Ovary (tissue), 9 donors: ENCODE data around the gene PTPN3. TPM values are rescaled to one million over a fixed set of nuclear protein-coding genes. Genes with fewer than 3 reads are reported as not detected.

Source experiments
- DNase-seq, 5 donors: peaks; one replicate each; pipeline ENCODE4 v3.0.0-alpha.2; 2019 to 2020
- H3K27ac ChIP-seq, 2 donors: fragments of 200-600 bp; one replicate each; pipeline versions ENCODE4 v1.5.1 to v1.8.0; 2019 to 2022
- H3K27me3 ChIP-seq: fragments of 200-600 bp; one replicate; pipeline ENCODE4 v1.8.0; 2022
- H3K36me3 ChIP-seq: fragments of 200-600 bp; sonication (generic); one replicate; pipeline ENCODE4 v1.5.1; 2019
- H3K4me1 ChIP-seq: one replicate; pipeline ENCODE4 v1.8.1; 2013; ENCODE audit warnings: mild to moderate bottlenecking, moderate library complexity; ENCODE audit not compliant: insufficient read depth
- H3K4me3 ChIP-seq: fragments of 200-600 bp; sonication (generic); one replicate; pipeline ENCODE4 v1.5.1; 2017
- H3K9me3 ChIP-seq, 2 donors: fragments of 200-600 bp in 1 of 2; sonication (generic) in 1 of 2; one replicate each; pipeline versions ENCODE4 v1.5.1 to v1.8.1; 2013 to 2019; ENCODE audit warnings: mild to moderate bottlenecking in 1 of 2, moderate library complexity in 1 of 2
- EP300 ChIP-seq: sonication (generic); formaldehyde crosslinking; IDR thresholded peaks from one replicate; pipeline ENCODE4 v1.6.1; 2017; ENCODE audit warnings: antibody characterized with exemption
- POLR2A ChIP-seq: fragments of 450-650 bp; IDR thresholded peaks from one replicate; pipeline ENCODE4 v1.6.1; 2017; ENCODE audit warnings: antibody characterized with exemption, mild to moderate bottlenecking, moderate library complexity
- WGBS, 3 donors: extraction: QIAGEN DNeasy Blood & Tissue Kit in 1 of 3; methylation state at CpG; one replicate each; pipeline versions ENCODE4 v1.1.5 to v1.1.7; 2013 to 2017; 5-methylcytosine and 5-hydroxymethylcytosine counted together
- intact Hi-C, 4 donors: fragments of 100-400 bp; cut with DNase I; formaldehyde crosslinking; loops; one replicate each; pipeline versions ENCODE4 v1.11.0 to v1.15.1; 2022 to 2023
- polyA plus RNA-seq, 2 donors: library from polyadenylated mRNA; stranded (reverse); fragments of 200-250 nt in 1 of 2; fragments of 350-450 nt in 1 of 2; fragmentation: Illumina TruSeq in 1 of 2; extraction: RNeasy Lipid Tissue Mini Kit (QIAGEN cat#74804) in 1 of 2; gene quantifications; one replicate each; pipeline ENCODE4 v1.2.3, GENCODE V29; 2013 to 2014
- total RNA-seq, 7 donors: library from RNA; depleted of rRNA in 2 of 7; stranded (reverse); fragments of >200 nt in 2 of 7; fragmentation: NEBNext Ultra II Directional in 3 of 7; extraction: Animal tissue kit (Norgen Biotek cat#: 25700) in 3 of 7; gene quantifications; one replicate each; pipeline versions ENCODE4 v1.1.0 to v1.2.4, GENCODE V29; 2016 to 2023
- TF ChIP-seq, protein P1 (sequence below), 3 donors: fragments of 450-650 bp in 2 of 3; fragments of 200-600 bp in 1 of 3; IDR thresholded peaks; one replicate each; pipeline versions ENCODE4 v1.5.1 to v1.8.0; 2016 to 2022; ENCODE audit warnings: antibody characterized with exemption in 3 of 3, mild to moderate bottlenecking in 1 of 3
- donor health status: DM: no; HTN: no; CAD: no; lungs with moderate emphysema.
- donor health status: DM: no; HTN: no; CAD: no.
- donor health status: Bipolar disorder and iron deficiency.
- donor health status: DM: yes; HTN: yes; CAD: no.
- donor health status: DM: no; HTN: no; CAD: no.
- donor health status: DM: yes; HTN: yes; CAD: no.

Gene PTPN3
- total and polyA plus RNA-seq, 9 donors = 0.20 to 17.8 (median 1.6) TPM

DNA sequence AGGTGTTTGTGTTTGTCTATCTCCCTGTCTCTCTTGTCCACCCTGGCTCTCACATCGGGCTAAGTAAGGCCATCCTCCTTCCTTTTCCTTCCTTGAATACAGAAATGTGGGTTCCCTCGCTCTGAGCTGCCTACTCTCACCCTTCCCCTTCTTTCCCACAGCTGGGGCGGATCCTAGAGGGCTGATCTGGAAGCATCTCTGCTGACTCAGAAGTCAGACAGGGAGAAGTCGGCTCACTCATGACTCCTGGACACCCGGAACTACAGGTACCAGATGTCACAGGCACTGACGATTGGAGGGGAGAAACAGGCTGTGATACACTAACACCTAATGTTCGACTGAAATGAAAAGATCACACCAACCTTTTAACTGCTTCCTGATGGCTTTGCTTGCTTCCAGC is 41.3 kb downstream of the PTPN3 start:
- Histone ChIP-seq H3K4me3 (no peak overlapping the region), H3K27me3 (no peaks in the 10 kb centered on the region), H3K36me3 (no peaks in the 10 kb centered on the region), H3K4me1 (no peaks in the 10 kb centered on the region), H3K27ac (no peak overlapping the region), H3K9me3 (no peaks in the 10 kb centered on the region)
- TF ChIP-seq POLR2A = no peak
- 82 to 84% (median 83%) methylated on average over 7 of the region's 7 CpGs for WGBS, 3 donors
- no peak for DNase-seq
- intact Hi-C loops = no loop called here

DNA sequence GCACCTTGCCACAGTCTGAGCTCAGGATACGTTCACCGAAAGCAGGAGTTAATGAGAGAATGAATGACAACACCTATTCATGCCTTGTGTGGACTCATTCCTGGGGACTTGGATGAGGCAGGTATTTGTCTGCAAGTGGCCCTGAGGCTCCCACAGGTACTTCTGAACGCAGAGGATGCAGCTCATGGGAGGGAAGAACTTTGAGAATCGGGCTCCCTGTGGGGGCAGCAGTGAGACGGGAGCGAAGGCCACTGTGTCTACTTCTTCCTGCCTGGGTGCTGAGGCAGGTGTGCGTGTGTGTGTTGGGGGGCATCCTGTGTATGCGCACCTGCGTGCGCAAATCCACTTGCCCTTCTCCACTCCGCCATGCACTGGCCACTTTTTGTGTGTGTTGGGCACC is 42.2 kb downstream of the PTPN3 start:
- H3K4me1 ChIP-seq = no peaks in the 10 kb centered on the region
- H3K27ac ChIP-seq = no peak overlapping the region
- TF ChIP-seq POLR2A (no peak), EP300 (no peak)
- TF ChIP-seq, protein P1, sequence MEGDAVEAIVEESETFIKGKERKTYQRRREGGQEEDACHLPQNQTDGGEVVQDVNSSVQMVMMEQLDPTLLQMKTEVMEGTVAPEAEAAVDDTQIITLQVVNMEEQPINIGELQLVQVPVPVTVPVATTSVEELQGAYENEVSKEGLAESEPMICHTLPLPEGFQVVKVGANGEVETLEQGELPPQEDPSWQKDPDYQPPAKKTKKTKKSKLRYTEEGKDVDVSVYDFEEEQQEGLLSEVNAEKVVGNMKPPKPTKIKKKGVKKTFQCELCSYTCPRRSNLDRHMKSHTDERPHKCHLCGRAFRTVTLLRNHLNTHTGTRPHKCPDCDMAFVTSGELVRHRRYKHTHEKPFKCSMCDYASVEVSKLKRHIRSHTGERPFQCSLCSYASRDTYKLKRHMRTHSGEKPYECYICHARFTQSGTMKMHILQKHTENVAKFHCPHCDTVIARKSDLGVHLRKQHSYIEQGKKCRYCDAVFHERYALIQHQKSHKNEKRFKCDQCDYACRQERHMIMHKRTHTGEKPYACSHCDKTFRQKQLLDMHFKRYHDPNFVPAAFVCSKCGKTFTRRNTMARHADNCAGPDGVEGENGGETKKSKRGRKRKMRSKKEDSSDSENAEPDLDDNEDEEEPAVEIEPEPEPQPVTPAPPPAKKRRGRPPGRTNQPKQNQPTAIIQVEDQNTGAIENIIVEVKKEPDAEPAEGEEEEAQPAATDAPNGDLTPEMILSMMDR (IDR thresholded peaks at IDR 0.05) = no peak
- intact Hi-C loops = no loop called here
- 85 to 93% (median 86%) methylated on average over 11 of the region's 11 CpGs for WGBS, 3 donors
- H3K4me3 ChIP-seq = no peak overlapping the region
- H3K36me3 ChIP-seq = no peaks in the 10 kb centered on the region
- no peaks in the 10 kb centered on the region for H3K27me3 ChIP-seq
- DNase-seq = no peak
- H3K9me3 ChIP-seq = no peaks in the 10 kb centered on the region

DNA sequence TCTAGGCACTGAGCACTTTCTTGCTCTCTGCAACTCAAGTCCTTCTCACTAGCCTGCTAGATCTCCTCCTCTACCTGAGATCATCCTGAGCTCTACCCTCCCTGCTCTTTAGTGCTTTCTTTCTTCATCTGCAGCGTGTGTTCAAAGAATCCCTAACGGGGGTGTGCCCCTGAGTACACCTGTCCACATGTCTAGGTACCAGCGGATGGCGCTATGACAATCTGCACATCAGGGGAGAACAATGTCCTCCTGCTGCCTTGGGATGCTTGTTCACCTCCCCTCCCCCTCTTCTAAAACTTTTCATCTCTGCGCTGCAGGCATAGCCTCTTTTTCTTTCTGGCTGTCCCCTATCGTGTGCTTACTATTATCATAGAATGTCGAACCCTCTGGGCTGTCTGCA is 42.7 kb downstream of the PTPN3 start:
- Histone ChIP-seq H3K27ac (no peak overlapping the region), H3K4me1 (no peaks in the 10 kb centered on the region), H3K27me3 (no peaks in the 10 kb centered on the region), H3K36me3 (no peaks in the 10 kb centered on the region), H3K9me3 (no peaks in the 10 kb centered on the region), H3K4me3 (no peak overlapping the region)
- intact Hi-C loops = no loop called here
- WGBS, 3 donors = 86 to 90% (median 88%) methylated on average over 7 of the region's 7 CpGs
- no peak for DNase-seq
- no peak for TF ChIP-seq EP300
- TF ChIP-seq, protein P1 (IDR thresholded peaks at IDR 0.05) = no peak
- TF ChIP-seq POLR2A = no peak

DNA sequence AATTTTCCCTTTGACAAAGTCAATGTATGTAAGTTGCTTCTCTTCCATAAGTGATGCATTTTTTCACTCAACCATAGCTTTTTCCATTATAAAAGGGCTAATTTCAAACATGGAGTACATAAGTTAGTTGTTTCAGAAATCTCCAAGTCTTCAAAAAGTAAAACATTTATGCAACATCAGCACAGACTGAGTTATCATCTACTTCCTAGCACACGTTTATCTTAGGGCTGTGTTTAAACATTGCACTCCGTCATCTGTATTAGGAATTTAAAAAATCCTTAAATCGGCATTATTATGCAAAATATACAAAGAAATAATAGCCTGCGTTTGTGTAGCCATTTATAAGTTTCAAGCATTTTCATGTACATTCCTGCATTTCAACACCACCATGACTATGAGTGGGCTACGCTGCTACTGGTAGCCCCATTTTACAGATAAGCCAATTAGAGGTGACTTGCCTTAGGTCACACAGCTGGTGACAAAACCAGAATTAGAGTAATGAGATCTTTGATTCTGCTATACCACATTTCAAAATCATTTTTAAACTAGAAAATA is 43.4 kb downstream of the PTPN3 start:
- H3K27ac ChIP-seq = no peak overlapping the region
- DNase-seq = no peak
- 28 to 58% (median 33%) methylated on average over 5 of the region's 5 CpGs for WGBS, 3 donors
- TF ChIP-seq, protein P1 (IDR thresholded peaks at IDR 0.05) = no peak
- no peak for TF ChIP-seq EP300
- no peak for TF ChIP-seq POLR2A
- H3K9me3 ChIP-seq = no peaks in the 10 kb centered on the region
- no peak overlapping the region for H3K4me3 ChIP-seq
- no peaks in the 10 kb centered on the region for H3K27me3 ChIP-seq
- intact Hi-C loops = no loop called here
- H3K4me1 ChIP-seq = no peaks in the 10 kb centered on the region
- no peaks in the 10 kb centered on the region for H3K36me3 ChIP-seq

DNA sequence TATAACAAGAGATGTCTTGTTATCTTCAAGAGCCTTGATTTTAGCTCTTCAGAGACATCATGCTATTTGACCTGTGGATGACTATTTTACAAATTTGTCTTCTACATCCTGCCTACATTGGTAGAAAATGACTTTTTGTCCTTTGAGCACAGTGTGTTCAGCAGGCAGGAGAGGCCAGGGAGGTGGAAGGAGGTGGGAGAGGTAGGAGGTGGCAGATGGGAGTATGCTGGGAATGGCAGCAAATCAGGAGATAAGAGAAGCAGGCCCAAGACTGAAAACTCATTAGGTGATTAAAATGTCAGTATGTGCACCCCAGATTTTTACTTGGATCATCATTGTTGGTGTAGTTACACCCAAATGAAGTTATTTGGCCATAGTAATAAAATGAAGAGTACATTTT is 44.1 kb downstream of the PTPN3 start:
- no peak overlapping the region for H3K4me3 ChIP-seq
- no peak overlapping the region for H3K27ac ChIP-seq
- DNase-seq = no peak
- H3K9me3 ChIP-seq = no peaks in the 10 kb centered on the region
- no peaks in the 10 kb centered on the region for H3K27me3 ChIP-seq
- H3K4me1 ChIP-seq = no peaks in the 10 kb centered on the region
- H3K36me3 ChIP-seq = no peaks in the 10 kb centered on the region
- intact Hi-C loops = no loop called here
- no peak for TF ChIP-seq EP300
- TF ChIP-seq, protein P1 (IDR thresholded peaks at IDR 0.05) = no peak
- TF ChIP-seq POLR2A = no peak
